Nephron progenitor cell (in vitro differentiated cells): Measurements from ENCODE around the gene HOXA2.

ENCODE experiments used
- DNase-seq: peaks from one replicate; pipeline ENCODE4 v3.0.0; 2021
- H3K27ac Mint-ChIP-seq: 2 replicates; pipeline ENCODE4 v1.8.0; 2021; ENCODE audit warnings: mild to moderate bottlenecking, moderate library complexity, mixed read lengths
- H3K27me3 Mint-ChIP-seq: 2 replicates; pipeline ENCODE4 v1.8.0; 2021; ENCODE audit warnings: mild to moderate bottlenecking, low read depth, mixed read lengths; ENCODE audit not compliant: poor library complexity
- H3K36me3 Mint-ChIP-seq: 2 replicates; pipeline ENCODE4 v1.8.0; 2021; ENCODE audit warnings: low read depth, mixed read lengths
- H3K4me1 Mint-ChIP-seq: 2 replicates; pipeline ENCODE4 v1.8.0; 2021; ENCODE audit warnings: mixed read lengths
- H3K4me3 Mint-ChIP-seq: 2 replicates; pipeline ENCODE4 v1.8.0; 2021; ENCODE audit warnings: mild to moderate bottlenecking, moderate library complexity, mixed read lengths
- H3K9me3 Mint-ChIP-seq: 2 replicates; pipeline ENCODE4 v1.8.0; 2021; ENCODE audit warnings: mild to moderate bottlenecking, moderate library complexity, mixed read lengths
- CTCF ChIP-seq: fragments of 200-600 bp; sonication (generic); IDR thresholded peaks from 2 replicates; pipeline ENCODE4 v1.5.0; 2021; ENCODE audit warnings: antibody characterized with exemption

HOXA2 gene

GRCh38 chr7:27073076-27073475 is 29.4 kb downstream of the HOXA2 start:
- no peak for DNase-seq
- Mint-ChIP-seq H3K4me1 (peaks cover 22% of the 10 kb centered on the region), H3K36me3 (peaks cover 9% of the 10 kb centered on the region)

GRCh38 chr7:27071622-27072390 is 30.7 kb downstream of the HOXA2 start:
- Mint-ChIP-seq H3K36me3 (peaks cover 9% of the 10 kb centered on the region), H3K4me1 (peaks cover 22% of the 10 kb centered on the region), H3K27ac (peak overlapping the region; percentile 5), H3K27me3 (no peaks in the 10 kb centered on the region), H3K9me3 (peaks cover 11% of the 10 kb centered on the region), H3K4me3 (no peak overlapping the region)
- no peak for TF ChIP-seq CTCF
- no peak for DNase-seq

More at GRCh38 chr7:27073076-27073475, 29.4 kb downstream of the HOXA2 start:
- Mint-ChIP-seq H3K27ac (peak overlapping the region; percentile 49), H3K9me3 (peaks cover 11% of the 10 kb centered on the region), H3K27me3 (no peaks in the 10 kb centered on the region), H3K4me3 (no peak overlapping the region)
- no peak for TF ChIP-seq CTCF

GRCh38 chr7:27068259-27068658 is 34.2 kb downstream of the HOXA2 start:
- H3K9me3 Mint-ChIP-seq, result no peaks in the 10 kb centered on the region
- no peak for TF ChIP-seq CTCF
- no peak overlapping the region for H3K27ac Mint-ChIP-seq
- no peaks in the 10 kb centered on the region for H3K36me3 Mint-ChIP-seq
- no peaks in the 10 kb centered on the region for H3K27me3 Mint-ChIP-seq
- peaks cover 35% of the 10 kb centered on the region for H3K4me1 Mint-ChIP-seq
- no peak for DNase-seq
- H3K4me3 Mint-ChIP-seq, result no peak overlapping the region

GRCh38 chr7:27066148-27066547 is 36.3 kb downstream of the HOXA2 start:
- Mint-ChIP-seq H3K27me3 (no peaks in the 10 kb centered on the region), H3K27ac (no peak overlapping the region), H3K36me3 (no peaks in the 10 kb centered on the region), H3K4me1 (peaks cover 18% of the 10 kb centered on the region), H3K9me3 (no peaks in the 10 kb centered on the region), H3K4me3 (no peak overlapping the region)
- no peak for DNase-seq
- TF ChIP-seq CTCF, result no peak

- Mint-ChIP-seq H3K9me3 (no peaks in the 10 kb centered on the region), H3K4me3 (no peak overlapping the region), H3K27ac (no peak overlapping the region), H3K4me1 (peaks cover 18% of the 10 kb centered on the region), H3K27me3 (peaks cover 2% of the 10 kb centered on the region), H3K36me3 (no peaks in the 10 kb centered on the region)
- DNase-seq, result no peak
- TF ChIP-seq CTCF, result no peak
Measured at GRCh38 chr7:27065709-27066108, 36.8 kb downstream of the HOXA2 start.

- no peaks in the 10 kb centered on the region for H3K36me3 Mint-ChIP-seq
Measured at GRCh38 chr7:27064661-27065060, 37.8 kb downstream of the HOXA2 start.

More at GRCh38 chr7:27064661-27065060, 37.8 kb downstream of the HOXA2 start:
- H3K4me1 Mint-ChIP-seq, result peaks cover 18% of the 10 kb centered on the region
- TF ChIP-seq CTCF, result no peak
- no peaks in the 10 kb centered on the region for H3K9me3 Mint-ChIP-seq
- no peak overlapping the region for H3K27ac Mint-ChIP-seq
- no peak overlapping the region for H3K4me3 Mint-ChIP-seq
- DNase-seq, result no peak
- H3K27me3 Mint-ChIP-seq, result peaks cover 8% of the 10 kb centered on the region
